Epidermal melanocyte (primary cell): ENCODE data around the gene TEX22.
A peak's percentile ranks its signal among the peaks of the same experiment; 100 is the strongest.

ENCODE experiments used
- DNase-seq: peaks from one replicate; pipeline ENCODE4 v3.0.0; 2011; ENCODE audit warnings: low spot score; ENCODE audit not compliant: insufficient read length

TEX22 gene

GRCh38 chr14:105384041-105384557, 14.2 kb upstream of the TEX22 start:
- no peak for DNase-seq

GRCh38 chr14:105384605-105385321, 13.6 kb upstream of the TEX22 start:
- no peak for DNase-seq

- DNase-seq: no peak
These were observed 13.1 kb upstream of the TEX22 start for GRCh38 chr14:105385322-105385637.

- no peak for DNase-seq
These were observed 12.5 kb upstream of the TEX22 start for GRCh38 chr14:105385698-105386365.

- no peak for DNase-seq
These were observed 11.5 kb upstream of the TEX22 start for GRCh38 chr14:105386581-105387529.

- DNase-seq: no peak
These were observed 10.8 kb upstream of the TEX22 start for GRCh38 chr14:105387530-105387922.

- DNase-seq: no peak
These were observed 10.0 kb upstream of the TEX22 start for GRCh38 chr14:105388110-105388951.

GRCh38 chr14:105388976-105389375, 9.4 kb upstream of the TEX22 start:
- no peak for DNase-seq

- peak; percentile 73 for DNase-seq
These were observed 8.8 kb upstream of the TEX22 start for GRCh38 chr14:105389534-105389933.

- no peak for DNase-seq
These were observed 8.1 kb upstream of the TEX22 start for GRCh38 chr14:105389976-105390848.

- no peak for DNase-seq
These were observed 7.4 kb upstream of the TEX22 start for GRCh38 chr14:105390849-105391500.

GRCh38 chr14:105391541-105391940, 6.8 kb upstream of the TEX22 start:
- no peak for DNase-seq

GRCh38 chr14:105392131-105393090, 5.9 kb upstream of the TEX22 start:
- no peak for DNase-seq

GRCh38 chr14:105393151-105393550, 5.2 kb upstream of the TEX22 start:
- no peak for DNase-seq

GRCh38 chr14:105394714-105395537, 3.4 kb upstream of the TEX22 start:
- DNase-seq: no peak

GRCh38 chr14:105395538-105395854, 2.8 kb upstream of the TEX22 start:
- no peak for DNase-seq

- DNase-seq: no peak
These were observed 897 bp upstream of the TEX22 start for GRCh38 chr14:105397350-105397931.
